GM18951 (cell line): ENCODE data around the gene KSR2.

Experiments used
- POLR2A ChIP-seq: IDR thresholded peaks from 4 replicates; pipeline ENCODE4 v1.6.1; 2011; ENCODE audit warnings: mild to moderate bottlenecking; ENCODE audit not compliant: insufficient read length, insufficient read depth; ENCODE audit errors: extremely low read depth
- in situ Hi-C: fragments of 300-500 bp; cut with MboI; formaldehyde crosslinking; loops from one replicate; pipeline ENCODE4 v1.12.0; 2022; ENCODE audit warnings: low sequenced_read_pairs, mixed read lengths, inconsistent platforms; ENCODE audit not compliant: unreplicated experiment

KSR2 gene

DNA sequence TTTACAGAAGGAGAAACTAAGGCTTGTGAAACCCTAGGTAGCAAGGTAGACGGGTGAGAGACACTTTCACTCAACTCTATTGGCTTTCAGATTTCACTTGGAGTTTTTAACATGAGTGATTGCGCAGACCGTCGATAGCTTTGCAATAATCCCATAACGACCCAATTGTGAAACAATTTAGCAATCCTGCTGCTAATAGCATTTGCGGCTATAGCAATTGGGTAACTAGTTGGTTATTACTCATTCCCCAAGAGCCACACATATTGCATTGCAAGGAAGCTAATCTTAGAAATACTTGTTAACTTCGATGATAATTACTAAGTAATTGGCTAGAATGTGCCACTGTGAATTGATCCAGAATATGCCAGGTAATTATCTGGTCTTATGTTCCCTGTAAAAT, 447.4 kb downstream of the KSR2 start:
- in situ Hi-C loops = no loop called here
- no peak for TF ChIP-seq POLR2A

DNA sequence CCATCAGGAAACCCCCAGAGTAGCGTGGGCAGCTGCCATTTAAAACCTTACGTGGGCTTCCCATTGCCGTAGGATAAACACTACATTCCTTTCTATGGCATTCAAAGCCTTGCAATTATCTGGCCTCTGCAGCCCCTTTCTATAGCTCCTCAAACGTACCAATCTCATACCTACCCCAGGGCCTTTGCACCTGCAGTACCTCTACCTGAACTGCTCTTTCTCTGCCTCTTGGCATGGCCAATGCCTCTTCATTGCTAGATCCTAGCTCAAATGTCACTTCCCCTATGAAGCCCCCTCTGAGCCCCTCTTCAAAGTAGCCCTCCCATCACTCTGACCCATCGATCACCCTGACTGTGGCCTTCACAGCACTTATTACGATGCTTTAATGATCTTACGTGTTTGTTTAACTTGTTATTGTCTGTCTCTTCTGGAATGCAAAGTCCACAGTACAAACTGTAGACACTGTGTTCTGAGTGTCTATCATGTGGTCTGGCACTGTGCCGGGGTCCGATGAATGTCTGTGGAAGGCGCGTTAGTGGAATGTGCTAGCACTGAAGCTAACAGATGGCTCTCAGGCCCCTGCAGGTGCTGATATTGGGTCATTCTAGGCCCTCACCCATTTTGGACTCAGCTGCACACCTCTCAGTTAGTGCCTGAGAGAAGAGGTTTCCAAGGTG, 450.1 kb downstream of the KSR2 start:
- in situ Hi-C loops = no loop called here

DNA sequence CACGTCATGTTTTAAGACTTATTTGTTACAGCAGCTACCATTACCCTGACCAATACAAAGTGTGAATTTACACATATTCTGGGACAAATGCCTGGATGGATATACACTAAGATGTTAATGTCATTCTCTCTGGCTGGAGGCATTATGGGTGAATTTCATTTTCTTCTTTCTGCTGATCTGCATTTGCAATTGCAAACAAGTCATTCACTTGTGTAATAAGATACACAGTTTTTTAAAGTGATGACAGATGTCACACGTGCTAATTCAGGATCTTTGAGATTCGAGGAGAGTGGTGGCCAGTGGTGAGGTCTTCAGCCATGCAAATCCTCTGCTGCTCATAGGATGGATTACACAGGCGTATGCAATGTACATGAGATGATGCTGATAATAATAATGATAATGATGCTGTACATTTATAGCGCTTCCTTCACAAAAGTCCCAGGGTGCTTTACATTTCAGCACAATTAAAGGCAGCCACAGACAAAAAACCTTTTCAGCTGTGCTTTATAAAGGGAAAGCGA, 451.5 kb downstream of the KSR2 start:
- in situ Hi-C loops = no loop called here

More for the DNA sequence above, 450.1 kb downstream of the KSR2 start:
- no peak for TF ChIP-seq POLR2A

DNA sequence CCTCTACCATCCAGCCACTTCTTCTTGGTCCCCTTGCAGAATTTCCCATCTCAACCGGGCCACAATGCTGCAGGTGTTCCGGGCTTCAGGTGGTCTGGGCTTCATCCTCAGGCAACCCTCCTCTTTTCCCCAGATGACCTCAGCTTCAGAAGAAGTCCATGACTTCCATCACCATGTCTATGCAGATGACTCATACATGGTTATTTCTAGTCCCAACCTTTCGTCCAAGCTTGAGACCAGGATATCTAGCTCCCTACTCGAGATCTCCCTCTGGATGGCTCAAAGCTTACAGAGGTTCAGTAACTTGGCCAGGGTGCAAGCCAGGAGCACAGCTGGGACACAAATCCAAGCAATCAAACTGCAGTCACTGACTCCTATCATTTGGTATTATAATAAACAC, 452.8 kb downstream of the KSR2 start:
- in situ Hi-C loops = no loop called here
- TF ChIP-seq POLR2A = no peak

More for the DNA sequence above, 451.5 kb downstream of the KSR2 start:
- TF ChIP-seq POLR2A = no peak

DNA sequence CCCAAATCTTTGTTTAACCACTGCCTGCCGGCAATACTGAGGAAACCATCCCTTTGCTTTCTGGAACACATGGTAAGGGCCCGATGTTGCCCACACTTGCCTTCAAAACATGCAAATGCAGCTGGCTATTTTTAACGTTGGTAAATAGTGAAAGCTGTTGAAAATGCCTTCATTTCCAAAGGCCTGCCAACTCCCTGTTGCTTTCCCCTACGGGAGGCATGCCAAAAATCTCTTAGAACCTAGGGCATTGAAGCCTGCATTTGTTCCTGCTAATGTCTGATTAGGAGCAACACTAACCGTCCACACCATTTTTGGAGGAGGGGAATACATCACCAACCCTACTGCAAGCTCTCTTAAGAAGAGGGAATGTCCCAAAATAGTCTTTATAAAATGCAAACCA, 454.8 kb downstream of the KSR2 start:
- in situ Hi-C loops = no loop called here
- no peak for TF ChIP-seq POLR2A

DNA sequence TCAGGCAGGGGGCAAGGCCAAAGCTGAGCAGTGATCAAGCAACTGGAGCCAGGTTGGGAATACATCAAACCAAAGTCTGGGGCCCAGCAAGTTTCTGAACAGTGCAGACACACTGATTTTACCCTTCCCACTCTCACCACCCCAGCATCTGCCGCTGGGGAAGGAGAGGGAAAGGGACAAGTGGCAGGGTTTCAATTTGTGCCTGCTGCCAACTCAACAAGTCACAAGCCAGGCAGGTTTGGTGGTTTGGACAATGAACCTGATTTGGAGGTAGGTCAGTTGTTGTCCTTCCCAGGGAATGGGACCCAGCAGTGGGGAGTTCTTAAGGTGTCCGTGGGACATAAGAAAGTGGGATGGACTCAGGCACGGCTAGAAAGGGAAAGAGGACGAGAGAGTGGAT, 455.4 kb downstream of the KSR2 start:
- in situ Hi-C loops = no loop called here
- TF ChIP-seq POLR2A = no peak

DNA sequence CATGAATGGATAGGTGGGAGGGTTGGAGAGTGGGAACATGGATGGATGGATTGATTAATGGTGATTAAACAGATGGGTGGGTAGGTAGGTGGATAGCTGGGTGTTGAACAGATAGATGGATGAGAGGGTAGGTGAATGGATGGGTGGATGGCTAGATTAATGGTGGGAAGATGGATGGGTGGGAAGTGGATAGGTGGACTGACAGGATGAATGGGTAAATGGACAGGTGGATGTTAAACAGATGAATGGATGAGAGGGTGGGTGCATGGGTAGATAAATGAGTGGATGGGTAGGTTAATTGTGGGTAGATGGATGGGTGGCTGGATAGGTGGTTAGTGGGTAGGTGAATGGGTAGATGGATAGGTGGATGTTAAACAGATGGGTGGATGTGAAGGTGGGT, 460.3 kb downstream of the KSR2 start:
- no peak for TF ChIP-seq POLR2A
- in situ Hi-C loops = no loop called here

DNA sequence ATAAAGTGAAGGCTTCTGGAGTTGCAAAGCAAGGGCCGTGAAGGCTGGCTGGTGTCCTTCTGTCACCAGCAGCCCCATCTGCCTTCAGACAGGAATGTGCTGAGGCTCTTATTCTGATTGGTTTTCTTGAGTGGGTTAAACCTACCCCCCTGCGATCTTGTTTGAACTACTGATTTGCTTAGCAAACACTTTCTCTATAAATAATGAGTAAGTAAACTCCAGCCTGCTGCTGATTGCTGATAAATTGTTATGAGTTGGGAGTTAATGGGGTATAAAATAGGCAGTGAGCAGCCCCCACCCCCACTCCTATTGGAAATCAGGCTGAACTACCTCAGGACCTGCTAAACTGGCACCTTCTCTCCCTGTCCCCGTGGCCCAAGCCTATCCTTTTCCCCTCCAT, 461.2 kb downstream of the KSR2 start:
- no peak for TF ChIP-seq POLR2A
- in situ Hi-C loops = no loop called here

DNA sequence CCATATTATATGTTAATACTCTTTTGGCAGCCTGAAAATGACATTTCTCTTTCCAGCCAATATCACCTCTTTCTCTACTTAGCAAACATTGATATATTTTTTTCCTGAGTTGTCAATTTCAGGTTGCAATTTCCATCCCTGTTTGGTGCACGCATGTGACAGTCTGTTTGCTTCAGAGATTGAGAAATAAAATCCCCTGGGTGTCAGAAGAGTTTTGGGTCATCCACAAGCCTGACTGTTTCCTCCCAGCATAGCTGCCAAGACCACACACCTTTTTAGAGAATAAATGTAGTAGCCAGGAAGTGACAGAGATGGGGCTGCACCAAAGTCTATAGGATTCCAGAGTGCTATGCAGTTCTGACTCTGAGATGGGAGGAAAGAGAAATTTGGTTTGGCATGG, 462.5 kb downstream of the KSR2 start:
- in situ Hi-C loops = no loop called here
- TF ChIP-seq POLR2A = no peak

DNA sequence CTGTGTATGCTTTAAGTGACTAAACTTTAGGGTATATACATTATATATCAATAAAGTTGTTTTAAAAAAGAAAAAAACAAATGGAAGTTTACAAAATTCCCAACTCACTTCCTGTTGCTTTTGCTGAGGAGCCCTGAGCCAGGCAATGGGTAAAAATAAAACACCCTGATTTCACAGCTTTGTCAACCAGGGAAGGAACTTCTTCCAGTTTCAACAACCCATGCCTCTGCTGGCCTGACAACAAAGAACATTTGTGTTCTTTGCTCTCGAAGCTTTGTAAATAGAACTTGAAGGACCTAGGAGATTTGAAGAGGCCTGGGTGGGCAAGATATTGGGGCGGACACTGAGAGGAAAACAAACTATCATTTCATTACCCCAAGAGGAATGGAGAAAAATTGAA, 466.2 kb downstream of the KSR2 start:
- no peak for TF ChIP-seq POLR2A
- in situ Hi-C loops = no loop called here

DNA sequence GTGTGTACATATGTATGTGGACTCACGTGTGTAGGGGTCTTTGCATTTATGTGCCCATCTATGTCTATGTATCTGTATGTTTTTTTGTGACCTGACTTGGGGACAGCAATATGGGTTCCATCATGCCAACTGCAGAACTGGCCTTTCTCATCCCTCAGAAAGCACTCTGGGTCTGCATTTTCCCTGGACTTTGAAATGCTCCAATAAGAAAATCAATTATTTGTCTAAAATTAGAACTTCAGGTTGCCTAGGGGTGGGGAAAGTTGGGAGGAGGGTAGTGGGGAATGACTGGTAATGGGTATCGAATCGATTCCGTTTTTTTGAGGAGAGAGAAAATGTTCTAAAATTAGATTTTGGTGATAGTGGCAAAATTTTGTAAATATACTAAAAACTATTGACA, 466.6 kb downstream of the KSR2 start:
- in situ Hi-C loops = no loop called here

DNA sequence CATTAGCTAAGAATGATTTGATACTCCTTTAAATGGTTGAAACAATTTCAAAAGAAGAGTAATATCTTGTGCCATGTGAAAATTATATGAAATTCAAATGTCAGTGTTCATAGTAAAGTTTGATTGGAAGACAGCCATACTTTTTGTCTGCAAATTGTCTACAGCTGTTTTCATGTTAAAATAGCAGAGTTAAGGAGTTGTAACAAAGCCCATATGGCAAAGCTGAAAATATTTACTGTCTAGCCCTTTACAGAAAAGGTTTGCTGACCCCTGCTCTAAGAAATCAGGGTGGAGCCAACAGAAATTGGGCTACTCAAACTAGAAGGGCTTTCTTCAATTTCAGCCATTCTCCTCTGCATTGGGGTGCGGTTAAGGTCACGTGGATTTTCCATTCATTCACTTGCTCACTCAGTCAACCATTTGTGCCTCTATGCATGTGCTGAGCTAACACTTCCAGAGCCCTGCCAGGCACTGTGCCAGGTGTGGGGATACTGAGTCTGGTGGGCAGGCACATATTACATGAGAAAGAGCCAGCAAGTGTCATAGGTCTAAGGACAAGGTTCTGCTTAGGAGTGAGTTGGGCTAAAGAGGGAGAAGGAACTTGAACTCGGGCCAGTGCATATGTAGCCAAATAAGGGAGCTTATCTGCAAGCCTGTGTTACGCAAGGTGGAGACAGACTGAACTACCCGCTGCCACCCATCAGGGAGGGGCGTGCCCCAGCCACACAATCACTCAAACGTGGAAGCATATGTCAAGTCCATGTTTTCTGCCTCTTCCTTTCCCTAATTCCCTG, 467.5 kb downstream of the KSR2 start:
- in situ Hi-C loops = no loop called here
- TF ChIP-seq POLR2A = no peak

More for the DNA sequence above, 466.6 kb downstream of the KSR2 start:
- TF ChIP-seq POLR2A = no peak

DNA sequence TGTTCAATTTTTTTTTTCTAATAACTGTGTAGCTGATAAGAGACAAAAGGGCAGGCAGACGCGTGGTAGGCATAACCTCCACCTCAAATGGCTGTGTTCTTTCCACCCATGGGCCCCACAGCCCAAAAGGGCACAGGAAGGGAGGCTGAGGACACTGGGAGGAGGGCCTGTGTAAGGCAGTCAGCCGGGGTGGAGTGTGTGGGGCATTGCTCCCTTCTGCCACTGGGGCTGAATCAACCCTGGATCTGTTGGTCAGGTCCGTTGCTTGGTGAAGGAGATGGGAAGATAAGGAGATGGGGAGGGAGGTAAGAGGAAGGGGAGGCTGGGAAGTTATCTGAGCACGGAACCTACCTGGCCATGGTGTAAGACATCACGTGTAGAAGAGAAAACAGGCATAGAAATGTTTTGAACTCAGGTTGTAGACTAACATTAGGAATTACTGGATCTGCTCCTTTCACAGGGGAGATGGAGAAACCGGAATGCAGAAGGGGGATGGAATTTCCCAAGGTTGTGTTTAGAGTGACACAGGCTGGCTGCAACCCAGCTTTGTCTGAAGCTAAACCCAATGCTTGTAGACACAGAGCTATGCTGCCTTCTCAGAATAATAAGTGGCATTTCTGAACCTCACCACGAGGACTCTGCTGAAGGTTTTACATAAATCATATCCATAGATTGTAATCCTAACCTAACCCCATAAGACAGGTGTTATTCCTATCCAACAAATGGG, 468.9 kb downstream of the KSR2 start:
- in situ Hi-C loops = no loop called here
- TF ChIP-seq POLR2A = no peak

DNA sequence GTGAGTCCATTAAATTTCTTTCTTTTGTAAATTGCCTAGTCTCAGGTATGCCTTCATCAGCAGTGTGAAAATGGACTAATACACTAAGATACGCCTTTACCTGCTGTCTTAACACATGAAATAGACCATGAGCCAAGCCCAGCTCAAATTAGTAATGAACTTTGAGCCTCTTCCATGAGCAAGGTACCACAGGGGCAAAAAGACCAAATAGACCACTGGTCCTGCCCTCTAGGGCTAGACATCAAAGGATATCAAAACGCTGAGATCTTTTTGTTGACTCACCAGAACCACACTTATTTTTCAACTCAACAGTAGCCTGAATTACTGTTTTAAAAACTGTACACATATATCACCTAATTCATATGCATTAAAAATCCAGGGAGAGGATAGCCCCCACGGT, 469.9 kb downstream of the KSR2 start:
- TF ChIP-seq POLR2A = no peak

DNA sequence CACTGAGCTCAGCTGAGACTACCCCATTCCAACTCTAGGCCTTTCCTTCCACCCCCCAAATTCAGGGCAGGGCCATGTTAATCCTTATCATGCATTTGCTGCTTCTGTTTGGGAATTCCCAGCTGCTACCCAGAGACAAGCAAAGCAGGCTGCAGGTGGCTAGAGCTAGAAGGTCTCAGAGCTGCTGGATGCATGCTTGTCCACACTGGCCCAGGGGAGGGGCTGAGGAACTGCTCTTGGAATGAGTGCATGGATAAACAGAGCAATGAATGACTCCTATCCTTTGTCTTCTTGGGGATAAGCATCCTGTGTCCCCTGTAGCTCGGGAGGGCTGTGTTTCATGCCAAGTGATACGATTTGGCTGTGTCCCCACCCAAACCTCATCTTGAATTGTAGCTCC, 470.5 kb downstream of the KSR2 start:
- in situ Hi-C loops = no loop called here
- TF ChIP-seq POLR2A = no peak

More for the DNA sequence above, 469.9 kb downstream of the KSR2 start:
- in situ Hi-C loops = no loop called here
